H1 (cell line): ENCODE data around the gene EEF2K. TPM values are rescaled to one million over a fixed set of nuclear protein-coding genes. Genes with fewer than 3 reads are reported as not detected.

Experiments
- CTCF ChIA-PET: fragments of 300-600 bp; sonication (Branson Sonifier 250); formaldehyde crosslinking; loops from one replicate; lab custom pipeline; 2021; ENCODE audit not compliant: partially characterized antibody; lab: Charles Lee
- POLR2A ChIA-PET: fragments of 300-600 bp; sonication (Branson Sonifier 250); formaldehyde crosslinking; loops from one replicate; lab custom pipeline; 2021; ENCODE audit warnings: inconsistent platforms; ENCODE audit not compliant: partially characterized antibody; lab: Charles Lee
- DNase-seq, 2 experiments: peaks; one replicate each; pipeline versions ENCODE4 v3.0.0 to v3.0.0-alpha.2; 2010 to 2022; ENCODE audit warnings: low spot score in 2 of 2, low read depth in 1 of 2, mixed read lengths in 1 of 2
- FAIRE-seq: peaks from 2 replicates; lab custom pipeline; 2011; peaks lifted over from hg19 to GRCh38; lab: Jason Lieb, UNC
- H2AFZ ChIP-seq: 2 replicates; pipeline ENCODE4 v1.8.1; 2012; ENCODE audit warnings: low read length, inconsistent platforms
- H2AK5ac ChIP-seq: 2 replicates; pipeline ENCODE4 v1.6.1; 2013; ENCODE audit warnings: low read depth, low read length
- H2BK120ac ChIP-seq: replicated peaks from 2 replicates; pipeline ENCODE3; 2013; ENCODE audit warnings: low read depth, low read length, inconsistent platforms
- H2BK12ac ChIP-seq: 2 replicates; pipeline ENCODE4 v1.6.1; 2013; ENCODE audit warnings: low read depth, low read length
- H2BK15ac ChIP-seq: 2 replicates; pipeline ENCODE4 v1.6.1; 2013; ENCODE audit warnings: low read length
- H2BK20ac ChIP-seq: 2 replicates; pipeline ENCODE4 v1.6.1; 2013; ENCODE audit warnings: low read length
- H2BK5ac ChIP-seq: 2 replicates; pipeline ENCODE4 v1.6.1; 2013; ENCODE audit warnings: low read depth, low read length
- H3K14ac ChIP-seq: 2 replicates; pipeline ENCODE4 v1.6.1; 2013; ENCODE audit warnings: inconsistent platforms; ENCODE audit not compliant: insufficient read length
- H3K18ac ChIP-seq: 2 replicates; pipeline ENCODE4 v1.6.1; 2013; ENCODE audit warnings: low read length; ENCODE audit errors: extremely low read depth
- H3K23ac ChIP-seq: 2 replicates; pipeline ENCODE4 v1.6.1; 2013; ENCODE audit warnings: inconsistent platforms; ENCODE audit not compliant: insufficient read length
- H3K23me2 ChIP-seq: 2 replicates; pipeline ENCODE4 v1.6.1; 2013; ENCODE audit warnings: low read depth, low read length
- H3K27ac ChIP-seq: 2 replicates; pipeline ENCODE4 v1.6.1; 2011; ENCODE audit warnings: low read depth, low read length, inconsistent platforms
- H3K27me3 ChIP-seq, 4 experiments: replicated peaks in 1 of 4; 1 replicate in 1 of 4; 2 replicates in 3 of 4; pipeline versions ENCODE4 v1.6.1 to v1.8.1; 2011 to 2013; ENCODE audit warnings: low read length in 3 of 4, mild to moderate bottlenecking in 3 of 4, inconsistent platforms in 2 of 4, mixed read lengths in 2 of 4, moderate library complexity in 1 of 4; ENCODE audit not compliant: control insufficient read depth in 3 of 4, insufficient read depth in 3 of 4; ENCODE audit errors: extremely low read depth in 1 of 4
- H3K36me3 ChIP-seq, 4 experiments: 2 replicates each; pipeline versions ENCODE4 v1.6.1 to v1.8.1; 2011 to 2013; ENCODE audit warnings: mild to moderate bottlenecking in 4 of 4, low read length in 3 of 4, moderate library complexity in 2 of 4, control low read depth in 1 of 4, inconsistent platforms in 1 of 4; ENCODE audit not compliant: insufficient read depth in 4 of 4, control insufficient read depth in 2 of 4
- H3K4ac ChIP-seq: replicated peaks from 2 replicates; pipeline ENCODE3; 2013; ENCODE audit warnings: low read length, low read depth, mixed read lengths, inconsistent platforms; ENCODE audit not compliant: insufficient read length
- H3K4me1 ChIP-seq, 4 experiments: replicated peaks in 1 of 4; 1 replicate in 1 of 4; 2 replicates in 3 of 4; pipeline versions ENCODE4 v1.6.1 to v1.8.1; 2011 to 2013; ENCODE audit warnings: low read length in 3 of 4, inconsistent platforms in 2 of 4, mixed read lengths in 1 of 4; ENCODE audit not compliant: insufficient read depth in 4 of 4, control insufficient read depth in 3 of 4
- H3K4me2 ChIP-seq, 2 experiments: 2 replicates each; pipeline versions ENCODE4 v1.6.1 to v1.8.1; 2011 to 2013; ENCODE audit warnings: low read depth in 2 of 2, low read length in 2 of 2, control low read depth in 1 of 2, inconsistent platforms in 1 of 2, mild to moderate bottlenecking in 1 of 2; ENCODE audit not compliant: insufficient read depth in 1 of 2
- H3K4me3 ChIP-seq, 4 experiments: fragments of 200-600, 300-600 bp in 1 of 4; sonication (generic), shearing (Covaris generic), sonication (Bioruptor Twin) in 1 of 4; 2 replicates each; pipeline versions ENCODE4 v1.5.1 to v1.8.1; 2011 to 2016; ENCODE audit warnings: low read length in 4 of 4, low read depth in 3 of 4, control low read depth in 2 of 4, inconsistent platforms in 2 of 4, mild to moderate bottlenecking in 2 of 4, mixed read lengths in 1 of 4, moderate library complexity in 1 of 4; ENCODE audit not compliant: insufficient read depth in 2 of 4; ENCODE audit errors: extremely low read depth in 1 of 4
- H3K56ac ChIP-seq: replicated peaks from 2 replicates; pipeline ENCODE3; 2013; ENCODE audit warnings: low read depth, mild to moderate bottlenecking, mixed read lengths, low read length, inconsistent platforms; ENCODE audit not compliant: insufficient read length
- H3K79me1 ChIP-seq: 2 replicates; pipeline ENCODE4 v1.6.1; 2013; ENCODE audit warnings: low read depth, low read length, control low read depth
- H3K79me2 ChIP-seq, 2 experiments: 2 replicates each; pipeline versions ENCODE4 v1.6.1 to v1.8.1; 2012 to 2013; ENCODE audit warnings: low read length in 2 of 2, mild to moderate bottlenecking in 2 of 2, inconsistent platforms in 1 of 2; ENCODE audit not compliant: insufficient read depth in 2 of 2, control insufficient read depth in 1 of 2
- H3K9ac ChIP-seq, 4 experiments: replicated peaks in 1 of 4; 1 replicate in 1 of 4; 2 replicates in 3 of 4; pipeline versions ENCODE4 v1.6.1 to v1.8.1; 2011 to 2013; ENCODE audit warnings: low read depth in 3 of 4, low read length in 3 of 4, control low read depth in 2 of 4, mild to moderate bottlenecking in 2 of 4, moderate library complexity in 2 of 4, inconsistent platforms in 1 of 4; ENCODE audit errors: extremely low read depth in 1 of 4
- H3K9me3 ChIP-seq, 2 experiments: 2 replicates each; pipeline versions ENCODE4 v1.6.1 to v1.8.1; 2012 to 2013; ENCODE audit warnings: mild to moderate bottlenecking in 2 of 2, moderate library complexity in 2 of 2, control low read depth in 1 of 2, inconsistent platforms in 1 of 2, low read depth in 1 of 2, low read length in 1 of 2, mixed read lengths in 1 of 2; ENCODE audit not compliant: insufficient read depth in 2 of 2
- H4K20me1 ChIP-seq, 2 experiments: replicated peaks in 1 of 2; 2 replicates each; pipeline versions ENCODE3 to v1.8.1; 2011 to 2013; ENCODE audit warnings: inconsistent platforms in 2 of 2, low read length in 2 of 2, mild to moderate bottlenecking in 1 of 2; ENCODE audit not compliant: insufficient read depth in 2 of 2, control insufficient read depth in 1 of 2
- H4K5ac ChIP-seq: 2 replicates; pipeline ENCODE4 v1.6.1; 2013; ENCODE audit warnings: low read length, low read depth, mixed read lengths, inconsistent platforms; ENCODE audit not compliant: insufficient read length
- H4K8ac ChIP-seq: 2 replicates; pipeline ENCODE4 v1.8.0; 2013; ENCODE audit warnings: mild to moderate bottlenecking, moderate library complexity, low read length, inconsistent platforms; ENCODE audit not compliant: insufficient read depth; ENCODE audit errors: extremely low read depth
- H4K91ac ChIP-seq: replicated peaks from 2 replicates; pipeline ENCODE3; 2013; ENCODE audit warnings: low read length, mixed read lengths, inconsistent platforms; ENCODE audit not compliant: insufficient read length
- FOSL1 ChIP-seq: IDR thresholded peaks from 2 replicates; pipeline ENCODE4 v1.6.1; 2011; ENCODE audit warnings: mild to moderate bottlenecking, low read depth, low read length, moderate library complexity; ENCODE audit not compliant: insufficient read depth
- HDAC6 ChIP-seq: IDR thresholded peaks from one replicate; pipeline ENCODE4 v1.7.1; 2012; ENCODE audit warnings: low read depth, mild to moderate bottlenecking, inconsistent platforms, low read length, moderate library complexity
- RAD21 ChIP-seq, 2 experiments: IDR thresholded peaks in 1 of 2; conservative IDR thresholded peaks in 1 of 2; 2 replicates each; pipeline ENCODE4 v1.6.1; 2011; ENCODE audit warnings: low read depth in 2 of 2, low read length in 2 of 2, improper control_type of control experiment in 1 of 2, inconsistent platforms in 1 of 2, mild to moderate bottlenecking in 1 of 2, moderate library complexity in 1 of 2
- RBBP5 ChIP-seq: IDR thresholded peaks from 2 replicates; pipeline ENCODE4 v1.7.1; 2012; ENCODE audit warnings: low read depth, mild to moderate bottlenecking, inconsistent platforms, low read length, moderate library complexity, borderline replicate concordance
- RNF2 ChIP-seq: fragments of 200-900, 300-1000 bp; sonication (generic); IDR thresholded peaks from 2 replicates; pipeline ENCODE4 v1.7.1; 2016; ENCODE audit warnings: borderline replicate concordance, low read depth, mild to moderate bottlenecking, antibody characterized with exemption, low read length; ENCODE audit not compliant: poor library complexity, severe bottlenecking; ENCODE audit errors: missing control alignments
- SP2 ChIP-seq: IDR thresholded peaks from 2 replicates; pipeline ENCODE4 v1.6.1; 2012; ENCODE audit warnings: mild to moderate bottlenecking, low read length, inconsistent platforms
- SRF ChIP-seq: IDR thresholded peaks from 2 replicates; pipeline ENCODE4 v1.6.1; 2011; ENCODE audit warnings: mild to moderate bottlenecking, low read depth, low read length, moderate library complexity
- SUZ12 ChIP-seq: fragments of 200-600 bp; sonication (generic); IDR thresholded peaks from 2 replicates; pipeline ENCODE4 v1.6.1; 2012; ENCODE audit warnings: mild to moderate bottlenecking, inconsistent platforms, low read length, moderate library complexity, mixed read lengths
- YY1 ChIP-seq: IDR thresholded peaks from 2 replicates; pipeline ENCODE4 v1.6.1; 2011; ENCODE audit warnings: low read depth, mild to moderate bottlenecking, low read length
- WGBS, 2 experiments: shearing (Covaris generic) in 1 of 2; methylation state at CpG; one replicate each; pipeline versions ENCODE4 v1.1.6 to v1.1.7; 2013 to 2015; ENCODE audit warnings: low lambda C conversion rate in 2 of 2, mixed read lengths in 2 of 2, inconsistent platforms in 1 of 2, low coverage in 1 of 2, missing lambda C conversion rate in 1 of 2; ENCODE audit not compliant: insufficient replicate concordance in 2 of 2, insufficient coverage in 1 of 2, insufficient read length in 1 of 2; ENCODE audit errors: extremely low coverage in 1 of 2, missing lambda C conversion rate in 1 of 2; 5-methylcytosine and 5-hydroxymethylcytosine counted together
- polyA plus RNA-seq, 7 experiments: library from polyadenylated mRNA; depleted of rRNA in 3 of 7; stranded (reverse) in 5 of 7; unstranded in 2 of 7; fragments of >200 nt in 5 of 7; fragments of 200-250 nt in 2 of 7; gene quantifications; 1 replicate in 5 of 7; 2 replicates in 1 of 7; 4 replicates in 1 of 7; pipeline versions ENCODE4 v1.2.1 to v1.2.3, GENCODE V29; 2011 to 2013; ENCODE audit warnings: missing spikeins in 2 of 7, mixed read lengths in 2 of 7
- total RNA-seq: library from RNA; stranded (reverse); fragmentation: NEBNext Ultra II Directional; extraction: Animal tissue kit (Norgen Biotek cat#: 25700); gene quantifications from 2 replicates; pipeline ENCODE4 v1.2.1, GENCODE V29; 2021

EEF2K gene
- total and polyA plus RNA-seq, 2 of the 8 experiments (the other 6 are each of a cell fraction or from before 2014, with no cell fraction given): 14.9 to 30.2 TPM

DNA sequence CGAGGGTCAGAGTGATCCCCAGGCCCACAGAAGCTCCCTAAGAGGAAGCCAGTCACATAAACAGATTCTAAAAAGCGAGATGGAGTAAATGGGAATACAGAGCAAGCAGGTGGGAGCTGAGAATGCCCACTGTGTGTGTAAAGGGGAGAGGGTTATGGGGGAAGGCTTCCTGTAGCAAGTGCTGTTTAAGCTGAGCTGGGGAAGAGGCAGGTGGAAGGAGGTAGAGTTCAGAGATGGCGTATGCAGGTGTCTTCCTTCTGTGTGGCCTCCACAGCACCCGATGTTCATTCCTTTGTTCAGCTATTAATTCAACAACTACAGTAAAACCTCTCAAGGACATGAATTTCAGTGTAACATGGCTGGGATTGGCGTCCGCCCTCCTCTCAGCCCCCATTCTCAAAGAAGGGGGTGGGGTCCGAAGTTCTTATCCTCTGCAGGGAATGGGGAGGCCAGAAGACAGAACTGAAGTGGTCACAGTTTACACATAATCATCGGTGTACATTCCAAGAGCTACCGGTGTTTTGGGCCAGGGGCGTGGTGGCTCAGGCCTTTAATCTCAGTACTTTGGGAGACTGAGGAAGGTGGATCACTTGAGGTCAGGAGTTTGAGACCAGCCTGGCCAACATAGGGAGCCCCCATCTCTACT is 1.8 kb downstream of the EEF2K start:
- Histone ChIP-seq H3K9me3 (peaks cover 0 to 6% of the 10 kb centered on the region in 2 experiments; a peak in 1 of 4 replicates), H3K79me2 (peaks cover 3 to 48% of the 10 kb centered on the region in 2 experiments; a peak in 3 of 4 replicates), H3K4me2 (peak overlapping the region; percentile 73 to 77)

More for the DNA sequence above, 1.8 kb downstream of the EEF2K start:
- Histone ChIP-seq H3K23ac (no peak overlapping the region), H3K18ac (no peak overlapping the region), H2BK12ac (0 out of 2 replicates have a peak overlapping the region, but pooled peaks have one; percentile 9), H4K20me1 (peaks cover 0 to 3% of the 10 kb centered on the region in 2 experiments), H4K8ac (no peak overlapping the region), H3K4ac (no peak overlapping the region), H3K79me1 (peaks cover 5% of the 10 kb centered on the region; the same call in 1 of the 2 replicates), H4K5ac (no peak overlapping the region), H3K4me1 (peaks cover 0 to 7% (median 4%) of the 10 kb centered on the region in 4 experiments; a peak in 4 of 7 replicates), H3K36me3 (no peaks in the 10 kb centered on the region), H3K27ac (no peak overlapping the region), H2BK120ac (no peak overlapping the region), H3K9ac (no peak overlapping the region), H2AK5ac (peak overlapping the region; percentile 9; the same call in 1 of the 2 replicates), H2AFZ (no peak overlapping the region), H3K23me2 (peaks cover 6% of the 10 kb centered on the region), H3K27me3 (no peaks in the 10 kb centered on the region), H3K56ac (no peak overlapping the region), H2BK5ac (no peak overlapping the region), H3K4me3 (peak overlapping the region in 3 of 4 experiments; percentile 65 to 85 (median 66); a peak in 5 of 8 replicates), H2BK15ac (0 out of 2 replicates have a peak overlapping the region, but pooled peaks have one; percentile 53), H4K91ac (no peak overlapping the region), H2BK20ac (no peak overlapping the region), H3K14ac (no peak overlapping the region)
- CTCF ChIA-PET: interaction anchor here (0.7 to 11.1 kb wide), 14 partner anchors 11 to 266 kb away, joined by 3 to 66 read pairs (median 4); no protein-coding TSS in a partner anchor
- DNase-seq: no peak
- no peak for FAIRE-seq
- POLR2A ChIA-PET: interaction anchor here (1.0 to 4.2 kb wide), 5 partner anchors 11 to 90 kb away, joined by 3 to 14 read pairs (median 3); no protein-coding TSS in a partner anchor
- WGBS, 2 experiments: 88% methylated on average over 10 of the region's 10 CpGs; no CpG with 5 or more reads in 1 of the 2 experiments
- TF ChIP-seq RAD21 (IDR thresholded peaks at IDR 0.05 in 1 of 2, conservative IDR thresholded peaks at IDR 0.05 in 1 of 2; ENCODE audit: low read depth in 2 of 2, low read length in 2 of 2) (no peak), YY1 (no peak), HDAC6 (no peak), SRF (no peak), SP2 (no peak), RNF2 (no peak), SUZ12 (no peak), RBBP5 (no peak), FOSL1 (no peak)
